NCI-H2029 treated with DMSO at 0.1 percent for 48 hours (cell line): ENCODE measurements around the gene ADGRD2.

Experiments used
- DNase-seq: peaks from one replicate; lab custom pipeline; 2025; lab: John Stamatoyannopoulos, UW

Gene ADGRD2

GRCh38 chr9:124512806-124513204, 62.6 kb downstream of the ADGRD2 start:
- no peak for DNase-seq

- DNase-seq, result no peak
Measured at GRCh38 chr9:124513376-124513994, 63.2 kb downstream of the ADGRD2 start.

GRCh38 chr9:124514125-124514524, 63.9 kb downstream of the ADGRD2 start:
- no peak for DNase-seq

GRCh38 chr9:124514874-124515273, 64.6 kb downstream of the ADGRD2 start:
- no peak for DNase-seq

GRCh38 chr9:124517600-124517999, 67.3 kb downstream of the ADGRD2 start:
- no peak for DNase-seq

GRCh38 chr9:124518116-124518515, 67.9 kb downstream of the ADGRD2 start:
- DNase-seq, result no peak

- DNase-seq, result no peak
Measured at GRCh38 chr9:124520206-124520596, 70.0 kb downstream of the ADGRD2 start.

- no peak for DNase-seq
Measured at GRCh38 chr9:124521142-124521541, 70.9 kb downstream of the ADGRD2 start.

- DNase-seq, result no peak
Measured at GRCh38 chr9:124522121-124523098, 72.2 kb downstream of the ADGRD2 start.

GRCh38 chr9:124526174-124526573, 75.9 kb downstream of the ADGRD2 start:
- no peak for DNase-seq

GRCh38 chr9:124527781-124528180, 77.5 kb downstream of the ADGRD2 start:
- no peak for DNase-seq
